NCI-H187 (cell line): ENCODE measurements around the gene EMB.
"Not testable (repeated sequence)": the region's sequence is repeated elsewhere in the genome, so short reads cannot be mapped to it uniquely, and the experiment has no call there.

ENCODE experiments used
- DNase-seq, 2 experiments: peaks; one replicate each; lab custom pipeline; 2025; lab: John Stamatoyannopoulos, UW

The EMB gene

GRCh38 chr5:50421184-50421950 lies 19.7 kb downstream of the EMB start:
- DNase-seq = not testable (repeated sequence)

GRCh38 chr5:50420343-50420935 lies 20.6 kb downstream of the EMB start:
- DNase-seq = no peak

GRCh38 chr5:50419656-50420055 lies 21.4 kb downstream of the EMB start:
- DNase-seq = not testable (repeated sequence)

GRCh38 chr5:50416637-50417036 lies 24.5 kb downstream of the EMB start:
- not testable (repeated sequence) for DNase-seq

GRCh38 chr5:50415912-50416311 lies 25.2 kb downstream of the EMB start:
- no peak for DNase-seq

- DNase-seq = not testable (repeated sequence)
Observed at GRCh38 chr5:50410932-50411331, 30.2 kb downstream of the EMB start.

- DNase-seq = no peak
Observed at GRCh38 chr5:50406877-50407276, 34.2 kb downstream of the EMB start.

- no peak for DNase-seq
Observed at GRCh38 chr5:50401336-50401735, 39.8 kb downstream of the EMB start.

- DNase-seq = not testable (repeated sequence)
Observed at GRCh38 chr5:50393925-50394609, 47.0 kb downstream of the EMB start.

- DNase-seq = not testable (repeated sequence)
Observed at GRCh38 chr5:50392289-50392688, 48.8 kb downstream of the EMB start.

- not testable (repeated sequence) for DNase-seq
Observed at GRCh38 chr5:50384381-50384780, 56.7 kb downstream of the EMB start.

GRCh38 chr5:50376696-50377095 lies 64.4 kb downstream of the EMB start:
- not testable (repeated sequence) for DNase-seq

GRCh38 chr5:50369287-50370033 lies 71.6 kb downstream of the EMB start:
- DNase-seq = not testable (repeated sequence)

- no peak for DNase-seq
Observed at GRCh38 chr5:50365426-50366251, 75.4 kb downstream of the EMB start.

- DNase-seq = not testable (repeated sequence)
Observed at GRCh38 chr5:50364535-50365309, 76.4 kb downstream of the EMB start.

- no peak for DNase-seq
Observed at GRCh38 chr5:50359187-50359586, 81.9 kb downstream of the EMB start.

- DNase-seq = no peak
Observed at GRCh38 chr5:50352382-50352781, 88.7 kb downstream of the EMB start.
